NCI-H1105 treated with DMSO at 0.1 percent for 48 hours (cell line): ENCODE data around the gene NFATC2IP.
"Not testable (repeated sequence)": the region's sequence is repeated elsewhere in the genome, so short reads cannot be mapped to it uniquely, and the experiment has no call there.

ENCODE experiments used
- DNase-seq: peaks from one replicate; lab custom pipeline; 2025; lab: John Stamatoyannopoulos, UW

NFATC2IP gene

DNA sequence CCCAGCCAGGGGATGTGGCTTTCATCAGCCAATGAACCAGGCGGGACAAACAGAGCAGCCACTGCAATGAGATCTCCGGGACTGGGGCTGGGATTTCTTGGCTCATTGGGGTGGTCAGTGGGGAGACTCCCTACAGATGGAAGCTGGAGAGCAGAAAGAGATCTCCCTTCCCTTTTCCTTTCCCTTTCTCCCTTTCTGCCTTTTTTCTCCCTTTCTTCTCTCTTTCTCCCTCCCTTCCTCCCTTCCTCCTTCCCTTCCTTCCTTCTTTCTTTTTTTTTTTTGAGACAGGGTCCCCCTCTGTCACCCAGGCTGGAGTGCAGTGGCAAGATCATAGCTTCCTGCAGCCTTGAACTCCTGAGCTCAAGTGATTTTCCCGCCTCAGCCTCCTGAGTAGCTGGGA, 48.1 kb downstream of the NFATC2IP start:
- no peak for DNase-seq

- no peak for DNase-seq
Observed at GRCh38 chr16:28999577-28999976, 48.8 kb downstream of the NFATC2IP start.

GRCh38 chr16:29000019-29000418, 49.3 kb downstream of the NFATC2IP start:
- DNase-seq, result no peak

- not testable (repeated sequence) for DNase-seq
Observed at GRCh38 chr16:29004496-29005139, 53.9 kb downstream of the NFATC2IP start.

- DNase-seq, result no peak
Observed at GRCh38 chr16:29007730-29008593, 57.2 kb downstream of the NFATC2IP start.

GRCh38 chr16:29009050-29009837, 58.5 kb downstream of the NFATC2IP start:
- no peak for DNase-seq

DNA sequence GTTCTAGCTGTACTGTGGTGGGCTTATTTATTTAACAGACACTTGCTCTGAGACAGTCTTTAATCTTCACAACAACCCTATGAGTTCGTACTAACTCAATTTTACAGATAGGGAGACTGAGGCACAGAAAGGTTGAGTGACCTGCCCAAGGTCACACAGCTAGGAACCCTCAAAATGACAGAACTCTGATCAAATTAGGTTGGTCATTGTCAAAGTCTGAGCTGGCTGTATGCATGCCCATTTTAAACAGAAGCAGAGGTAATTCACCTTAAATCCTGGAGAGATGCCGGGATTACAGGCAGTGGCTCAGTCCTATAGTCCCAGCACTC, 59.1 kb downstream of the NFATC2IP start:
- no peak for DNase-seq

DNA sequence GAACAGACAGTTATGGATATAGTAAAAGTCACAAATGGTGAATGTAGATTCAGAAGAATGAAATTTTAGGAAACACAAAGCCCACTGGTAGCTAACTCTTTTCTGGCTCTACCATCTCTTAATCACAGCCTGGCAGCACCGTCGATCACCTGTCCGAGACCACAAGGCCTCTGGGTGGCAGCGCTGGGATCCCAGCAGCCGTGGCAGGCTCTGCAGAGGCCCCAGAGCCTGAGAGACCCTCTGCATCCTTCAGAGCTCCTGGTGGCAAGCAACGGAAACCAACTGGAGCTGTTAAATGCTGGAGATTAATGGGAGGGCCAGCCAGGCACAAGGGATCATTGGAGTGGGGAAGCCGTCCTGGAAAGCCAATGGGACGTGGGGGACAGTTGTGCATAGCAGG, 60.4 kb downstream of the NFATC2IP start:
- DNase-seq, result no peak

DNA sequence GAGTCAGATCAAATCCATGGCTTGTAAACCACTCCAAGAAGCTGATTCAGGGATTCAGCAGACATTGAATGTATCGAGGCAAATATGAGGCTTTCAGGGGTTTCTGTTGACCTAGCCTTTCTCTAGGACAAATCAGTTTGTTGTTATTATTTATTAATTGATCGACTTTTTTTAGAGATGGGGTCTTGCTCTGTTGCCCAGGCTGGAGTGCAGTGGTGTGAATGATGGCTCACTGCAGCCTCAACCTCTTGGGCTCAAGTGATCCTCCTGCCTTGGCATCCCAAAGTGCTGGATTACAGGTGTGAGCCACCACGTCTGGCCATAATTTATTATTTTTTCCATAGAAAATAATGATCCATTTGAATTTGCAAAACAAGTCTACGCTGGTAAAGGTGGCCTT, 61.1 kb downstream of the NFATC2IP start:
- DNase-seq, result no peak

GRCh38 chr16:29012913-29013553, 62.3 kb downstream of the NFATC2IP start:
- no peak for DNase-seq

- DNase-seq, result no peak
Observed at GRCh38 chr16:29014561-29015069, 63.9 kb downstream of the NFATC2IP start.
